ENCODE measurements around the gene OTUD5. TPM values are rescaled to one million over a fixed set of nuclear protein-coding genes. Genes with fewer than 3 reads are reported as not detected.

The OTUD5 gene
- total RNA-seq, 1 experiment from 2014 or later = 62.5 TPM

DNA sequence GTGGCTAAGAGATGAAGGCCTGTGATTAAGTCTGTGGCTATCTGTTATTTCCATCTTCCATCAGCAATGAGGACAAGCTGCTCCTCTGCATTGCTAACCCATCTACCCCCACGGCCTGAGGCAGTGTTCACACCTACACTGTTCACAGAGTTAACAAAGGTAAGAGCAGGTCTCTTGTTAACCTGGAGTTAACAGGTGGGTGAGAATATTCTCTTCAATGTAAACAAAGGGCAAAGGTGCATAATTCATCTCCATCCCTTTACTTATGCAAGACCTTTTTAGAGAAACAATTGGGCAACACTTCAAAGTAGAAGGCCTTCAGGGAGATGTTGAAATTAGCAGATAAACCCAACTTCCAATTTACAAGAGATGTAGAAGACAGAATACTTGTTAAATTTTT is 48.8 kb downstream of the OTUD5 start:
- no CpG with 5 or more reads among the region's 1 CpG for WGBS (ENCODE audit: extremely low coverage, insufficient read length, low lambda C conversion rate)
- no peak overlapping the region for H3K4me3 Mint-ChIP-seq
- no peak overlapping the region for H3K18ac ChIP-seq (ENCODE audit: insufficient read length, low read depth, low read length)

More for the DNA sequence above, 48.8 kb downstream of the OTUD5 start:
- no peaks in the 10 kb centered on the region for H3K9me3 ChIP-seq (ENCODE audit: control insufficient read depth, low read depth, low read length)
- no peak overlapping the region for H2AK5ac ChIP-seq (ENCODE audit: insufficient read length, low read length)
- H4K5ac ChIP-seq (ENCODE audit: insufficient read length, low read depth, low read length) = no peak overlapping the region
- no peak overlapping the region for H3K9ac ChIP-seq (ENCODE audit: extremely low read depth, insufficient read length, low read length)
- H3K79me2 ChIP-seq (ENCODE audit: insufficient read depth, low read length) = no peaks in the 10 kb centered on the region
- H3K4me1 ChIP-seq (ENCODE audit: insufficient read depth, low read length) = no peaks in the 10 kb centered on the region
- H2BK120ac ChIP-seq (ENCODE audit: low read depth, low read length, poor library complexity, severe bottlenecking) = no peak overlapping the region
- H3K56ac ChIP-seq (ENCODE audit: insufficient read length, low read depth, low read length) = no peak overlapping the region
- H3T11ph ChIP-seq (ENCODE audit: low read length) = no peak overlapping the region
- H4K91ac ChIP-seq (ENCODE audit: insufficient read length, low read depth, low read length) = no peak overlapping the region
- DNase-seq = no peak
- no peak overlapping the region for H3K27ac ChIP-seq (ENCODE audit: insufficient read length, low read depth, low read length)
- no peak overlapping the region for H3K4me2 ChIP-seq (ENCODE audit: insufficient read depth, insufficient read length, low read length)
- no peaks in the 10 kb centered on the region for H3K79me1 ChIP-seq (ENCODE audit: insufficient read depth, low read depth, low read length, poor library complexity, severe bottlenecking)
- no peak overlapping the region for H2BK5ac ChIP-seq (ENCODE audit: insufficient read length, low read length)
- H3K27me3 ChIP-seq (ENCODE audit: insufficient read depth, low read length) = no peaks in the 10 kb centered on the region
- peaks cover 12 to 24% of the 10 kb centered on the region in 2 experiments for H3K4me1 Mint-ChIP-seq
- peaks cover 16 to 42% (median 36%) of the 10 kb centered on the region in 3 experiments for H3K36me3 Mint-ChIP-seq (ENCODE audit: insufficient read depth in 1 of 3, low read depth in 3 of 3)
- no peak overlapping the region for H3K27ac Mint-ChIP-seq
- TF ChIP-seq, protein P1, sequence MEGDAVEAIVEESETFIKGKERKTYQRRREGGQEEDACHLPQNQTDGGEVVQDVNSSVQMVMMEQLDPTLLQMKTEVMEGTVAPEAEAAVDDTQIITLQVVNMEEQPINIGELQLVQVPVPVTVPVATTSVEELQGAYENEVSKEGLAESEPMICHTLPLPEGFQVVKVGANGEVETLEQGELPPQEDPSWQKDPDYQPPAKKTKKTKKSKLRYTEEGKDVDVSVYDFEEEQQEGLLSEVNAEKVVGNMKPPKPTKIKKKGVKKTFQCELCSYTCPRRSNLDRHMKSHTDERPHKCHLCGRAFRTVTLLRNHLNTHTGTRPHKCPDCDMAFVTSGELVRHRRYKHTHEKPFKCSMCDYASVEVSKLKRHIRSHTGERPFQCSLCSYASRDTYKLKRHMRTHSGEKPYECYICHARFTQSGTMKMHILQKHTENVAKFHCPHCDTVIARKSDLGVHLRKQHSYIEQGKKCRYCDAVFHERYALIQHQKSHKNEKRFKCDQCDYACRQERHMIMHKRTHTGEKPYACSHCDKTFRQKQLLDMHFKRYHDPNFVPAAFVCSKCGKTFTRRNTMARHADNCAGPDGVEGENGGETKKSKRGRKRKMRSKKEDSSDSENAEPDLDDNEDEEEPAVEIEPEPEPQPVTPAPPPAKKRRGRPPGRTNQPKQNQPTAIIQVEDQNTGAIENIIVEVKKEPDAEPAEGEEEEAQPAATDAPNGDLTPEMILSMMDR (conservative IDR thresholded peaks at IDR 0.05) = no peak
- H3K23me2 ChIP-seq (ENCODE audit: insufficient read length, low read depth, low read length, poor library complexity, severe bottlenecking) = no peaks in the 10 kb centered on the region
- no peak overlapping the region for H2BK20ac ChIP-seq (ENCODE audit: low read depth, low read length, poor library complexity, severe bottlenecking)
- no peak overlapping the region for H3K23ac ChIP-seq (ENCODE audit: insufficient read length, low read depth, low read length)
- H4K20me1 ChIP-seq (ENCODE audit: control insufficient read depth, insufficient read depth, insufficient read length) = no peaks in the 10 kb centered on the region
- no peak overlapping the region for H3K4ac ChIP-seq (ENCODE audit: low read depth, low read length)
- no peak overlapping the region for H4K8ac ChIP-seq (replicated peaks; ENCODE audit: insufficient read length, low read depth, low read length)
- no peak overlapping the region for H3K14ac ChIP-seq (ENCODE audit: insufficient read depth, low read length)
- H2BK15ac ChIP-seq (ENCODE audit: low read depth, low read length) = no peak overlapping the region
- H2BK12ac ChIP-seq (ENCODE audit: insufficient read length, low read depth, low read length) = no peak overlapping the region
- peaks cover 3% of the 10 kb centered on the region for H3K27me3 Mint-ChIP-seq (ENCODE audit: low read depth)
- H2AFZ ChIP-seq (ENCODE audit: low read length) = no peak overlapping the region
- H3K9me3 Mint-ChIP-seq = peaks cover 69 to 71% of the 10 kb centered on the region in 2 experiments
